Measurements from ENCODE around the gene PTTG1IP.

GRCh38 chr21:44855572-44855971 lies 17.9 kb downstream of the PTTG1IP start:
- TF ChIP-seq CTCF (IDR thresholded peaks at IDR 0.05): no peak
- TF ChIP-seq POLR2A (IDR thresholded peaks at IDR 0.05): no peak
- TF ChIP-seq POLR2AphosphoS5 (IDR thresholded peaks at IDR 0.05): no peak

All from prostate gland (tissue), 2 donors.